Epithelial cell of proximal tubule (primary cell): Measurements from ENCODE around the gene HOXD9. TPM values are rescaled to one million over a fixed set of nuclear protein-coding genes. Genes with fewer than 3 reads are reported as not detected.
A peak's percentile ranks its signal among the peaks of the same experiment; 100 is the strongest.

Experiments
- DNase-seq: peaks from one replicate; pipeline ENCODE4 v3.0.0-alpha.2; 2011; ENCODE audit warnings: low read depth
- H3K4me3 ChIP-seq: 2 replicates; pipeline ENCODE4 v1.5.1; 2011; ENCODE audit warnings: low read depth, mild to moderate bottlenecking, low read length
- total RNA-seq: library from RNA; depleted of rRNA; stranded (reverse); fragments of >200 nt; gene quantifications from 2 replicates; pipeline ENCODE4 v1.2.3, GENCODE V29; 2015
- TF ChIP-seq, protein P1 (sequence below): conservative IDR thresholded peaks from 2 replicates; pipeline ENCODE4 v1.5.1; 2012; ENCODE audit warnings: low read depth, mild to moderate bottlenecking, low read length

Gene HOXD9
- total RNA-seq, 1 donor from 2014 or later: 11.5 TPM

DNA sequence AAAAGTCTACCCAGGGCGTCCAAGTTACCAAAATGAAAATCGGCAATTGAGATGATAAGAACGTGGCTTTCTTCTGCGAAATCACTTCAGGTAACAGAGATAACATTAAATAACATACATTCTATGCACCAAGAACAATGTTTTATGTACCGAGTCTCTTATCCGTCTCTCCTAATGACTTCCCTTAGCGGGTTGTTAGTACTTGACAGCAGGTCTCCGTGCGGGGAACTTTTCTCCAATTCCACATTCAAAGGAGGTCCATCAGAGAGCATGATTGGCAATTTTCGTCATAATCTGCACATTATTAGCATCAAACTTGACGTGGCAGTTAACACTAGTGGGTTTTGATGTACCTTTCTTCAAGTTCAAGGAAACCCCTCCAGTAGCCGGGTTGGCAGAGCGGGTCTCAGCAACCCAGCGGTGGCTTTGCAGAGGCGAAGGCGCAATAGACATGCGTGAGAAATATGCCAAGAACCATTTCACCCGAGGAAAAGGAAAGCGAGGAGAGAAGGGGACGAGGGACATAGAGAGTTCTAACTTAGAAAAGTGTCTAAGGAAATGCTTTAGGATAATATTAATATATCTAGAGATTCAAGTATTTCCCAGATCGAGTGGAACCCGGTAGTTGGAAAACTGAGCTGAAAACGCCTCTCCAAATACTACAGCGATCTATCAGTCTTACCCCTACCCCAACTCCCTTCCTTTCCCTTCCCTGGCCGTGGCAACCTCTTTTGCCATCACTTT, 43.8 kb upstream of the HOXD9 start:
- H3K4me3 ChIP-seq: no peak overlapping the region
- TF ChIP-seq, protein P1, sequence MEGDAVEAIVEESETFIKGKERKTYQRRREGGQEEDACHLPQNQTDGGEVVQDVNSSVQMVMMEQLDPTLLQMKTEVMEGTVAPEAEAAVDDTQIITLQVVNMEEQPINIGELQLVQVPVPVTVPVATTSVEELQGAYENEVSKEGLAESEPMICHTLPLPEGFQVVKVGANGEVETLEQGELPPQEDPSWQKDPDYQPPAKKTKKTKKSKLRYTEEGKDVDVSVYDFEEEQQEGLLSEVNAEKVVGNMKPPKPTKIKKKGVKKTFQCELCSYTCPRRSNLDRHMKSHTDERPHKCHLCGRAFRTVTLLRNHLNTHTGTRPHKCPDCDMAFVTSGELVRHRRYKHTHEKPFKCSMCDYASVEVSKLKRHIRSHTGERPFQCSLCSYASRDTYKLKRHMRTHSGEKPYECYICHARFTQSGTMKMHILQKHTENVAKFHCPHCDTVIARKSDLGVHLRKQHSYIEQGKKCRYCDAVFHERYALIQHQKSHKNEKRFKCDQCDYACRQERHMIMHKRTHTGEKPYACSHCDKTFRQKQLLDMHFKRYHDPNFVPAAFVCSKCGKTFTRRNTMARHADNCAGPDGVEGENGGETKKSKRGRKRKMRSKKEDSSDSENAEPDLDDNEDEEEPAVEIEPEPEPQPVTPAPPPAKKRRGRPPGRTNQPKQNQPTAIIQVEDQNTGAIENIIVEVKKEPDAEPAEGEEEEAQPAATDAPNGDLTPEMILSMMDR: no peak

DNA sequence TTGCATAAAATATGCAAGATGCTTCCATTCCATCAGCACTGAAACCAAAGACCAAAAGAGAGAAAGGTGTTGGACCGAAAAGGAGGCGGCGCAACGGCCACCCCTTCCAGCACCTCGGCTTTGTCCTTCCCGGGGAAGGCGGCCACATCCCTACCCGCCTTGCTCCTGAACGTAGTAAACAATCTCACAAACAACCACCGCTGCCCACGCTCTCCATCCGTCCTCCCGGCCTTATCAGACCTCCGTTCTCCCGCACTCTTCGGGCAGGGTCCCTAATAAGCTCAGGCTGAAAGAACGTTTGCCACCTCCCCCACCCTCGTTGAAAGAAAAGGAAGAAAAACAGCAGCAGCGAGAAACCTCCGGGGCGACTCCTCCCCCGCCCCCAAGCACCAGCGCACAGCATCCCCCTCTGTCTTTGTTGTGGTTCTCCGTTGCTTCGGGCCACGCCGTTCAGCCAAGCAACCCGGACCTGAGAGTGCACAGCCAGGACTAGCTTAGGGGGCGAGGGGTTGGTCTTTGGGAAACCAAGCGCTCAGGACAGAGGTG, 43.2 kb upstream of the HOXD9 start:
- H3K4me3 ChIP-seq: no peak overlapping the region
- no peak for DNase-seq
- TF ChIP-seq, protein P1: no peak

More for the DNA sequence above, 43.8 kb upstream of the HOXD9 start:
- DNase-seq: no peak

DNA sequence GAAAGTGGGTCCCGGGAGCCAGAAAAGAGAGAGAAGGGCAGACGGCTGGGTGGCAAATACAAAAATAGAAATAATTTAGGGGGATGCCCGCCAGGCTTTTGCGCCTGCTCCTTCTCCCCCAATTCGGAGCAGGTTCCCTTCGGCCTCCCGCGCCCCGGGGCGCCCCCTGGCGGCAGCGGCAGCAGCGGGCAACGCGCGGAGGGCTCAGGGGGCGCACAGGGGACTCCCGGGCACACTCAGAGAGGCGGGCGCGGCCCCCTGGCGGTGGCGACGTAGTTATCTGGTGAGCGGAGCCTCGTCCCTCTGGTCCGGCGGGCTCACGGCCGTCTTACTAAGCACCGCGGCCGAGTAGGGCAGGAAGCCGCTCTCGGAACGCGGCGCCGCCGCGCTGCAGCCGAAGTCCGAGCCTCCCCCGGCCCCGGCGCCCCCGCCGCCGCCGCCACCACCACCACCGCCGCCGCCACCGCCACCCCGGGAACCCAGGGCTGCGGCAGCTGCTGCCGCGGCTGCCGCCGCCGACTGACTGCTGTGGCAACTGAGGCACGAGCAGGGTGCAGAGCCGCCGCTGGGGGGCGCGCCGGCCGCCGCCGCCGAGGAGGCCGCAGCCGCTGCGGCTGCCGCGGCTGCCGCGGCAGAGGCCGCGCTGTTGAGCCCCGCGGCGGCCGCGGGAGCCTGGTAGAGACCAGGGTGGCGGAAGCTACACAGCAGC, 42.5 kb upstream of the HOXD9 start:
- no peak for DNase-seq
- H3K4me3 ChIP-seq: no peak overlapping the region
- TF ChIP-seq, protein P1: peak; percentile 72

DNA sequence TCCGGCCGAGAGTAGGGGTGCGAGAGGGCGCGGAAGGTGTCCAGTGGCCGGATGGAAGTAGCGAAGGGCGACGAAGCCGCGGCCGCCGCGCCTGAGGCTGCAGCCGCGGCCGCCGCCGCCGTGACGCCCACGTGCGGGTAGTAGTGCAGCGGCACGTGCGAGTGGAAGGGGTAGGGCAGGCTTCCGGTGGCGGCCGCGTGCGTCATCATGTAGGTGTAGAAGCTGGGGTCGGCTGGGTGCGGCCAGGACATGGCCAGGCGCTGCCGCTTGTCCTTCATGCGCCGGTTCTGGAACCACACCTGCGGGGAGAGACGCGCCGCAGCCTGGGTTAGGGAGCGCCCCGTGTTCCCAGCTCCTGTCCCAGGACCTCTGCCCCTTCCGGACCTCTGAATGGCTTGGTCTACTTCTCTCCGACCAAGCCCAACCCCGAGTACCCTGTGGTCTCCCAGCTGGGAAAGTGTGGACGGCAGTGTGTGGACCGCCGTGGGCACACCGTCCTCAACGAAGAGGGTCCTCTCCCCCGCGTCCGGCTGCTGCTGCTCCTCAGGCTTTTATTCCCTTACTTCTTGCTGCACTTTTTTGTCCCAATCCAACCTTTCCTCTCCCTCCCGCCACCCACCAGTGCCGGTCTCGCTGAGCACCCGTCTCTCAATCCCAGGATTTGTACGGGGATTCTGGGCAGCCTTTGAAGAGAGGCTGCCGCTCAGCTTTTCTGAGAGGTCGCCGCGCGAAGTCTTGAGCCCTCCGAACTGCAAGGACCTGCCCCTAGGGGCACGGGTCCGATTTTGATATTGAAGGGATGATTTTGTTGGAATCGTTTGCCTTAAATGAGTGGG, 41.8 kb upstream of the HOXD9 start:
- H3K4me3 ChIP-seq: no peak overlapping the region
- TF ChIP-seq, protein P1: no peak

DNA sequence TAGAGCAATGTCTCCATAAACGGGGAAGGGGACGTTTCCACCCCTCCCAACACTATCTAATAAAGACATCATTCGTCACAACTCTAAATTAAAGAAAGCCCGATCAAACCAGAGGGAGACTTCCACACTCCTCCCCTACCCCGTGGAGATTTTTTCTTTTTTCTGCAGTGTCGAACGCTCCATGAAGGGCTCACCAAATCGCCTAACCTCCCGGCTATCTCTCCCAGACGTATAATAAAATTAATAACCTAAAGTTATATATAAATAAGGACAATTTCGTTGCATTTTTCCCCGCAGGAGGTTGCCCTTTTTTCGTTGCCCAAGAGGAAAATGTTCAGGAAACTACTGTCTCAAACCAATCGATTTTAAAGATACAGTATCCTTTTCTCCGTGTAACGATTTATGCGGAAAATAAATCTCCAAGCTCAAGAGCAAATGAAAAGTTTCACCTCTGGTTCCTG, 41.1 kb upstream of the HOXD9 start:
- no peak for DNase-seq
- H3K4me3 ChIP-seq: no peak overlapping the region
- TF ChIP-seq, protein P1: no peak

More for the DNA sequence above, 41.8 kb upstream of the HOXD9 start:
- no peak for DNase-seq

DNA sequence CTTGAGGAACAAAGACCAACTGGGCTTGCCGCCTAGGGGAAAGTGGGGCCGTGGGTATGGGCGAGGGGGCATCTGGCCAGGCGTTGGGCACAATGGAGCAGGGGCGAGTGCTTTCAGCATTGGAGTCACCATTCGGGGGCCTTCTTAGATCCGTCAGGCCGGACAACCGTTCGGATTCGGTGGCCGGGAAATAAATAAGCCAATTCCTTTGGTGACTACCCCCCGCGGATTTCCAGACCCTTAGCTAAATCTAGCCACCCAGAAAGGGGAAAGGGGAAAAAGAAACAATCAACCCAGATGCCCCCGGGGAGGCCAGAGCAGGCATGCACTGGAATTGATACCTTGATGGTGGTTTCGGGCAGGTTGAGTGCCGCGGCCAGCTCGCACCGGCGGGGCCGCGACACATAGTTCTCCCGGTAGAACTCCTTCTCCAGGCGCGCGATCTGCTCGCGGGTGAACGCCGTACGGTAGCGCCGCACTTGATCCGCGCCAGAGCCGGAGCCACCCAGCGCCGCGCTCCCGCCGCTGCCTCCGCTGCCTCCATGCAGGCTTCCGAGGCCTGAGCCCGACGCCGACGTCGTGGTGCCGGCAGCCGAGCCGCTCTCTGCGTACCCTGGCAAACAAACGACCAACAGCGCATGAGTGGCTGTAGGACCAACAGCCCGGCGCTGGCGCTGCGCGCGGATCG, 40.5 kb upstream of the HOXD9 start:
- TF ChIP-seq, protein P1: no peak
- no peak overlapping the region for H3K4me3 ChIP-seq
- no peak for DNase-seq
